Right ventricle myocardium inferior (tissue), 1 donor: ENCODE results near the gene CHD1. TPM values are rescaled to one million over a fixed set of nuclear protein-coding genes. Genes with fewer than 3 reads are reported as not detected.
A peak's percentile ranks its signal among the peaks of the same experiment; 100 is the strongest.

Experiments used
- ATAC-seq: fragments of 200-7000 bp; cut with Tn5 transposase; one replicate; pipeline ENCODE4 v1.9.1; 2020; ENCODE audit warnings: mild to moderate bottlenecking, moderate library complexity
- DNase-seq: peaks from one replicate; pipeline ENCODE4 v3.0.0; 2021; ENCODE audit errors: missing footprints
- intact Hi-C: fragments of 100-400 bp; cut with DNase I; formaldehyde crosslinking; loops from one replicate; pipeline ENCODE4 v1.11.0; 2022
- total RNA-seq: library from RNA; stranded (reverse); fragmentation: NEBNext Ultra II Directional; extraction: Animal tissue kit (Norgen Biotek cat#: 25700); gene quantifications from one replicate; pipeline ENCODE4 v1.2.1, GENCODE V29; 2021
- donor health status: DM: no; HTN: yes; CAD: no; lungs with severe emphysema.

Gene CHD1
- total RNA-seq, 1 donor from 2014 or later, result 11.7 TPM

DNA sequence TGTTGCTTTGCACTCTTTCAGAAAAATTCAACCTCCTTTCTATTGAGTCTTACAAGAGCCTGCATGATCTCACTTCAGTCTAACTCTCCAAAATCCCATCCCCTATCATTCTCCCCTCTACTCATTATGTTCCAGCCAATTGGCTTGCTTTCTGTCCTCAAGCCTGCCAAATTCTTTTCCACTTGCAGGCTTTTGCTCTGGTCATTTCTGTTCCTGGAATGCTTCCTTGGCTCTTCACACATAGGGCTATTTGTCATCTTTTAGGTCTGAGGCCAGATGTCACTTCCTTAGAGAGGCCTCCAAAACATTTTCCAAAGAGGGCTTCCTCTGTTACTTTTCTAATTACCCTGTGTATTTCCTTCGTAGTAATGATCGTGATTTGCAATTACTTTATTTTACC is 11.8 kb upstream of the CHD1 start:
- peak; percentile 43 for ATAC-seq
- intact Hi-C loops, result no loop called here
- no peak for DNase-seq

GRCh38 chr5:98938464-98938863 is 9.7 kb upstream of the CHD1 start:
- no peak for DNase-seq
- ATAC-seq, result peak; percentile 78
- intact Hi-C loops, result no loop called here

DNA sequence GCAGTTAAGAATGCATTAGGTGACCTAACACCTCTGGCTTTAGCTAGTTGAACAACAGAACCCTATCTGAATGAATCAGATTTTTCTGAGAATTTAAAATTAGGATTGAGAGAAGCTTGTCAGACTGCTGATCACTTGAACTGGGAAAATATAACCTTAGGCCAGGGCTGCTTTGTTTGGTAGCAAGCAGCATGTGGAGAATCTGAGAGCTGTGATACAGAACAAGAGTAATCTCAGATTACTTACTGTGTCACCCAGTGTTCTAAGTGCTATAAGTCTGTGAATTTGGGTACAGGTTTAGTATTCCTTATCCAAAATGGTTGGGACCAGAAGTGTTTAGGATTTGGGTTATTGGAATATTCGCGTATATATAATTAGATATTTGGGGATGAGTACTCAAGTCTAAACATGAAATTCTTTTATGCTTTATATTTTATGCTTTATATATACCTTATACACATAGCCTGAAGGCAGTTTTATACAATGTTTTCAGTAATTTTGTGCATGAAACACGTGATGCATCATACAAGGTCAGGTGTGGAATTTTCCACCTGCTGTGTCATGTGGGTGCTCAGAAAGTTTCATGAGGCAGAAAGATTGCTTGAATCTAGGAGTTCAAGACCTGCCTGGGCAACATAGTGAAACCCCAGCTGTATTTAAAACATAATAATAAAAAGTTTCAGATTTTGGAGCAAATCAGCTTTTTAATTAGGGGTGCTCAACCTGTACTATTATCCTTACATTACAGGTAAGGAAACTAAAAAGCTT is 8.3 kb upstream of the CHD1 start:
- DNase-seq (no peak), ATAC-seq (no peak)
- intact Hi-C loops, result no loop called here

DNA sequence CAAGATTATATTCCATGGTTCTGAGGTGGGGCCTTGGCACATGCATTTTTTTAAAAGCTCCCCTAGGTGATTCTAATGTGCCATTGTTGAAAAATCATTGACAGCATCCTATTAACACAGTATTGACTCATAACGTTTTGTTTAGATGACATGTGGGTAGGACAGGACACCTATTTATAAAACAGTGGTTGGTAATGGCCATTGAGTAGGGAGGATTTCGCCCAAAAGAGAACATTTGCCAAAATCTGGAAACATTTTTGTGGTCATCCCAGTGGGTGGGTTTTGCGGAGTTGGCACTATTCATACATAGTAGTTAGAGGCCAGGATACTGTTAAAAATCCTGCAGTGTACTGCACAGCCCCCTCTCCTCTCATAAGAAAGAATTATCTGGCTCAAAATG is 6.4 kb upstream of the CHD1 start:
- no peak for DNase-seq
- no peak for ATAC-seq
- intact Hi-C loops, result no loop called here

DNA sequence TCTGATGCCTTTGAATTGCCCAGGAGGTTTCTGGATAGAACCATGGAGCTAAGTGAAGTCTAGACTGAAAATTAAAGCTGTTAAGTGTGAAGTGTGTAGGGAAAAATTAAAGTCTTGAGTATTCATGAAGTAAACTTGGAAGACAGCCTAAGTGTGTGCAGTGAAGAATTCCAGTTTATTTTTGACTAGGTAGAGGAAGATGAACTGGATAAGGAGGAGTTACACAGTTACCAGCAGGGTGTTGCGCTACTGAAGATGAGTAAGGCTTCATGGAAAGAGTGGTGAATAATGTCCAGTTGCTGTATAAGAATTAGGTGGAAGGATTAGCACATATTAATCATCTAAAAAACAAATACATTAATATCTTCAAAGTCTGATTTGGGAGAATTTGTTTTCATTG is 5.7 kb upstream of the CHD1 start:
- DNase-seq (no peak), ATAC-seq (no peak)
- intact Hi-C loops, result no loop called here

GRCh38 chr5:98933445-98934072 is 4.8 kb upstream of the CHD1 start:
- intact Hi-C loops, result no loop called here
- ATAC-seq, result no peak
- DNase-seq, result no peak

DNA sequence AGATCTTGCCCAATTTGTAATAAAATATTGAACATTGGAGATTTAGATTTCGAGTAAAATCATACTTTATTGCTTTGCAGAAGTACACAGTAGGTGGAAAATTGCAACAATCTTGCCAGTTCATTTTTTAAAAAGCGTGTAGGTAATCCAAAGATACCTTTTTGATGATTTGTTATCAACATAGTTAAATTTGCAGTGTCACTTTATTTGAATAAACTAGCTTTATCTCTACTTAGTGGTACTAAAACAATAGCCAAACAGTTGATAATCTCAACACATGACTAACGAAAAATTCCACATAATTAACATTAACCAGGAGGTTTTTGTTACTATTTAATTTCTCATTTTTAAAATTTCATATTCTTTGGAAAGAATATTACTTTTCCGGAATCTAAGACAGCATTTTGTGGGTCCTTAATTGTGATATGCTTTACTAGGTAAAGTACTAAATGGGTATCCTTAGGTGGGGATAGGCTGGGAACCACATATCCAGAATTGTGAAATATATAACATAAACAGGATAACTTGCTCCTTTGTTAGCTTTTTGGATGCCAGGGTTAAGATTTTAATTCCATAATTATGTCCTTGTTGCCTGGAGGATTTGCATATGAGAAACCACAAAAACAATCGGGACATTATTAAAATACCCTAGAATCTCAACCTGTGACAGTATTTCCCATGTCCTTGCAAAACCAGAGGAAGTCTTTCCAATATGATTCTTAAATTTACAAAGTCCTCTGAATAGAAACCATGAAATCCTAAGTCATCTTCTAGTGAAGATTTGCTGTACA is 2.4 kb upstream of the CHD1 start:
- no peak for DNase-seq
- ATAC-seq, result no peak
- intact Hi-C loops, result no loop called here

- DNase-seq, result peak; percentile 59
- ATAC-seq, result no peak
- intact Hi-C loops, result loop anchor here (5.0 kb wide), 1 partner anchor 158 kb away; the partner anchor contains the start of gene RGMB
Measured at GRCh38 chr5:98929710-98930298, 997 bp upstream of the CHD1 start.

DNA sequence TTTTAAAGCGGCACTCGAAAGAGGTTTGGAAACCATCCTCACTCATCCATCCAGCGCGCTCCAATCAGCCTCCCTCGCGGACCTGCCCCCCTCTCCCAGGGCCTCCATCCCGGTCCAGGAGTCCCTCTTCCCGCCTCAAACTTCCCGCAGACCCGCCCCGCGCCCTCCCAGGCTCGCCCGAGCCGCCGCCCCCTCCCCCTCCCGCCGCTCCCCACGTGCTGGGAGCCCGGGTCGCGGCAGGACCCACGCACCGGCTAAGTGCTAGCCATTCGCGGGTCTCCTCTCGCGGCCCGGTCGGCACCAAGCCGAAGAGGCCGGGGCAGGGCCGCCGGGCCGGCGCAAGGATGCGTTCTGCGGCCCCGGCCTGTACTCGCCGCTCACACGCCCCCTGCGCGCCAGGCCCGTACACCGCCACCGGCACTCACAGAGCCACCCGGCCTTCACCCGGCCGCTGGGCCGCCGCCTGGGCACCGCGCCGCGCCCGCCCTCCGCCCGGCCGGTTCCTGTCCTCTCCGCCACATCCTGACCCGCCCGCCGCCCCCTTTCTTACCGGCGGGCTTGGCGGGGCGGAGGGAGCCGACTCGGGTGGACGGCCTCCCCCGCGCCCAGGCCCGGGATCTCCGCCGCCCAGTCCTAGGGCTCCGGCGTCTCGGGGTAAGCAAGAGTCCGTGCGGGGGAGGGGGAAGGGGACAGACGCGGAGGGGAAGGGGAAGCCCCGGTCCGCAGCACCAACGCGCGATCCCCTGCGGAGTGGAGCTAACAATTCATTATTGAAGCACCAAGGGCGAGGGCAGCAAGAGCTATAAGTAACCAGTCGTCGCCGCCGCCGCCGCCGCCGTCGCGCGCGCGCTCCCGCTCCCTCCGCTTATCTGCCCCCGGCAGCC is 576 bp downstream of the CHD1 start:
- peak; percentile 72 for DNase-seq
- intact Hi-C loops, result loop anchor here (5.0 kb wide), 1 partner anchor 156 kb away; the partner anchor contains the start of gene RGMB
- peak; percentile 31 for ATAC-seq

- ATAC-seq (no peak), DNase-seq (no peak)
- intact Hi-C loops, result loop anchor here (5.0 kb wide), 1 partner anchor 155 kb away; the partner anchor contains the start of gene RGMB
Measured at GRCh38 chr5:98927242-98927988, 1.4 kb downstream of the CHD1 start.

GRCh38 chr5:98923966-98924365 is 4.8 kb downstream of the CHD1 start:
- ATAC-seq (no peak), DNase-seq (no peak)
- intact Hi-C loops, result no loop called here

- DNase-seq, result no peak
- ATAC-seq, result no peak
- intact Hi-C loops, result no loop called here
Measured at GRCh38 chr5:98921947-98922505, 6.8 kb downstream of the CHD1 start.

DNA sequence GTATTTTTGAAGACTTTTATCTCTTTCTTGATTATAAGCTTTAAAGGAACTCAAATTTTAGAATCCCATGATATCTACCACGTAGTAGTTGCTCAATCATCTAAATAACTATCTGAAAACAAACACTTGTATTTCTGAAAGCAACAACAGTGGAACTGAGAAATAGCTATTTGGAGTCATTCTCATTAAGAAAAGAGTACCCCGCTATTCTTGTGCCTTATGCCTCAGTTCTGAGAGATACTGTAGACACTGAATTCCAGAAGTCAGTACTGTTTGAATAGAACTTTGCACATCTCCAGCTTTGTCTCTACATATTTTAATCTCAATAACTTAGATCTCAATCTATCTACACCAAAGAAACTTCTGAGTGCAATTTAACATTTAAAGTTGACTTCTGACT is 11.4 kb downstream of the CHD1 start:
- no peak for DNase-seq

DNA sequence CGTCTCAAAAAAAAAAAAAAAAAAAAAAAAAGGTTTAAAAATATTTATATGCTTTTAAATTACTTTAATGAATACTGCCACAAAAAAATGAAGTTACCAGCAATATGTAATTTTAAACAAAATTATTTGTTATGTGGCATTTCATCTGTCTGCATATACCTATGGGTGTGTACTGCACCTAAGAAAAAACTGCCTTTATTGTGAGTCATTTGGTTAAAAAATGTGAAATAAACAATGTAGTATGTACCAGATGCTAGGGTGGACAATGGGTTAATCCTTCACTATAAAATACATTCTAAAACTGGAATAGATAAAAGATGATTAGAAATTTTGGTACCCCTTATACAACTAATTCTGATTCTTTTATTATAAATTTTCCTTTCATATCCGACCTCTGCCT is 12.3 kb downstream of the CHD1 start:
- ATAC-seq, result no peak
- intact Hi-C loops, result no loop called here

More for the DNA sequence above, 11.4 kb downstream of the CHD1 start:
- intact Hi-C loops, result no loop called here
- ATAC-seq, result no peak

GRCh38 chr5:98913911-98914310 is 14.9 kb downstream of the CHD1 start:
- DNase-seq (no peak), ATAC-seq (no peak)
- intact Hi-C loops, result no loop called here

More for the DNA sequence above, 12.3 kb downstream of the CHD1 start:
- no peak for DNase-seq

- no peak for ATAC-seq
- no peak for DNase-seq
- intact Hi-C loops, result no loop called here
Measured at GRCh38 chr5:98911280-98912040, 17.3 kb downstream of the CHD1 start.

DNA sequence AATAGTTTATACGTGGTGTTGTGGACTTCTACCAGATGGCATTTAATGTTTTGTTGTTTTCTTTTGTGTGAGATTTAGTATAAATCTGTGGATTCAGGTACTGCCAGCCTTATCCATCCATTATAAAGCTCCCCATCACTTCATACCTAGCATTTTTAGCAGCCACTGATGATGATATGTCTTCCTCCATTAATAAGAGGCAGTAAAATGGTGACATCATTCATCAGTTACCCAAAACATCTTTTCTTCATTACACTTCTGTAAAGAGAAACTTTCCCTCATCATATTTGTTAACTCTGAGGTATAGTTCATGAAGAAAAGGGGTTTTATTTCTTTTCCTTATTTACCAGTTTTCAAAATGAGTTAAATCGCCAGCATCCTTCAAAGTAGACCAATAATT is 19.4 kb downstream of the CHD1 start:
- DNase-seq (no peak), ATAC-seq (no peak)
- intact Hi-C loops, result no loop called here
